HG03378 (cell line): ENCODE results near the gene LMF1.

Experiments used
- ATAC-seq: cut with Tn5 transposase; IDR thresholded peaks from one replicate; pipeline ENCODE4 v1.9.1; 2021; ENCODE audit warnings: mild to moderate bottlenecking, moderate library complexity; ENCODE audit not compliant: unreplicated experiment

LMF1 gene

GRCh38 chr16:916035-916799 is 54.6 kb downstream of the LMF1 start:
- no peak for ATAC-seq

GRCh38 chr16:915546-915945 is 55.2 kb downstream of the LMF1 start:
- no peak for ATAC-seq

GRCh38 chr16:914440-914839 is 56.3 kb downstream of the LMF1 start:
- no peak for ATAC-seq

GRCh38 chr16:913817-914439 is 56.9 kb downstream of the LMF1 start:
- ATAC-seq: no peak

GRCh38 chr16:912684-913613 is 57.8 kb downstream of the LMF1 start:
- ATAC-seq: no peak

GRCh38 chr16:912322-912683 is 58.5 kb downstream of the LMF1 start:
- no peak for ATAC-seq

- ATAC-seq: no peak
Observed at GRCh38 chr16:911604-912321, 59.0 kb downstream of the LMF1 start.

- ATAC-seq: no peak
Observed at GRCh38 chr16:911101-911500, 59.7 kb downstream of the LMF1 start.

- ATAC-seq: no peak
Observed at GRCh38 chr16:910181-910580, 60.6 kb downstream of the LMF1 start.

- ATAC-seq: no peak
Observed at GRCh38 chr16:909281-910000, 61.3 kb downstream of the LMF1 start.

GRCh38 chr16:908526-909155 is 62.1 kb downstream of the LMF1 start:
- no peak for ATAC-seq

GRCh38 chr16:907842-908241 is 62.9 kb downstream of the LMF1 start:
- no peak for ATAC-seq

GRCh38 chr16:907361-907760 is 63.4 kb downstream of the LMF1 start:
- ATAC-seq: no peak

GRCh38 chr16:906296-906695 is 64.5 kb downstream of the LMF1 start:
- ATAC-seq: no peak

- no peak for ATAC-seq
Observed at GRCh38 chr16:901715-902601, 68.8 kb downstream of the LMF1 start.

- ATAC-seq: no peak
Observed at GRCh38 chr16:901149-901548, 69.6 kb downstream of the LMF1 start.

- ATAC-seq: no peak
Observed at GRCh38 chr16:900211-900610, 70.6 kb downstream of the LMF1 start.

- no peak for ATAC-seq
Observed at GRCh38 chr16:899683-900060, 71.1 kb downstream of the LMF1 start.
